ENCODE measurements around the gene NPAS3.

NPAS3 gene

DNA sequence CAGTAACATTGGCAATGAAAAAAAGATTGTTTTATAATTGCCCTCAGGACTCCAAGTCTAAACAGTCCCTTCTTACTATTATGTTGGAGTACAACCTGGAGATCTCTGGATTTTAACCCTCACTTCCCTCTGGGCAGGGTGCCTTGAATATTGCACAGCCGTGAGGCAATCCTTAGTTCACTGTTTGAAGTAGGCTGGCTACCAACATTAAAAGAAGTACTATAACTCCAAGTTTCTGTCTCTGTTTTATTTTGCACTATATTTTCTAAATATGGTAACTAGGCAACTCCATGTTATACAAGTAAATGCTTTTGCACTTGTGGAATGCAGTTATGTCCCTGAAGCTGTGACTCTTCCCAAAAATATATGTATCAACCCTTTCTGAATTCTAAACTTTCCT is 521.5 kb downstream of the NPAS3 start:
- TF ChIP-seq, protein P1, sequence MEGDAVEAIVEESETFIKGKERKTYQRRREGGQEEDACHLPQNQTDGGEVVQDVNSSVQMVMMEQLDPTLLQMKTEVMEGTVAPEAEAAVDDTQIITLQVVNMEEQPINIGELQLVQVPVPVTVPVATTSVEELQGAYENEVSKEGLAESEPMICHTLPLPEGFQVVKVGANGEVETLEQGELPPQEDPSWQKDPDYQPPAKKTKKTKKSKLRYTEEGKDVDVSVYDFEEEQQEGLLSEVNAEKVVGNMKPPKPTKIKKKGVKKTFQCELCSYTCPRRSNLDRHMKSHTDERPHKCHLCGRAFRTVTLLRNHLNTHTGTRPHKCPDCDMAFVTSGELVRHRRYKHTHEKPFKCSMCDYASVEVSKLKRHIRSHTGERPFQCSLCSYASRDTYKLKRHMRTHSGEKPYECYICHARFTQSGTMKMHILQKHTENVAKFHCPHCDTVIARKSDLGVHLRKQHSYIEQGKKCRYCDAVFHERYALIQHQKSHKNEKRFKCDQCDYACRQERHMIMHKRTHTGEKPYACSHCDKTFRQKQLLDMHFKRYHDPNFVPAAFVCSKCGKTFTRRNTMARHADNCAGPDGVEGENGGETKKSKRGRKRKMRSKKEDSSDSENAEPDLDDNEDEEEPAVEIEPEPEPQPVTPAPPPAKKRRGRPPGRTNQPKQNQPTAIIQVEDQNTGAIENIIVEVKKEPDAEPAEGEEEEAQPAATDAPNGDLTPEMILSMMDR (IDR thresholded peaks at IDR 0.05; ENCODE audit: poor library complexity, severe bottlenecking), result no peak

DNA sequence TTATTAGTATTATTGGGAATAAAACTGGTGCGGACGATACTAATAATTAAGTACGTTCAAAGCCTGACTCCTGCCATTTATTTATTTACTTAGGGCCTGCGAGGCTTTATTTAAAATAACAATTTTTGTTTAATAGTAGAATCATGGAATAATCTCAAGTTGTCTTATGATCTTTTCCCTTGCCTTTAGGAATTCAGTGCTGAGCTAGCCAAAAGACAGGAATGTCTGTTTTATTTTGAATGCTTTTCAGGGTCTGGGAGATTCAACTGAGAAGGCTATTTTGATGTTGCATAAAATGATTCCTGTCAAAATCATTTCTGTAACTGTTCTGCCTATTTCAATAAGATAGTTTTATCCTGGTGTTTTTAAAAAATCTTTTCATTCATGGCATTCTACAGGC is 522.4 kb downstream of the NPAS3 start:
- no peak for DNase-seq (ENCODE audit: low spot score)
- Histone ChIP-seq H3K36me3 (ENCODE audit: low read depth) (no peaks in the 10 kb centered on the region), H3K9me3 (ENCODE audit: severe bottlenecking) (no peaks in the 10 kb centered on the region), H3K27me3 (ENCODE audit: insufficient read depth, poor library complexity, severe bottlenecking) (no peaks in the 10 kb centered on the region), H3K27ac (ENCODE audit: poor library complexity, severe bottlenecking) (no peak overlapping the region), H3K4me1 (ENCODE audit: insufficient read depth, poor library complexity, severe bottlenecking) (peaks cover 31% of the 10 kb centered on the region), H3K4me3 (ENCODE audit: severe bottlenecking) (no peak overlapping the region)
- TF ChIP-seq, protein P1 (IDR thresholded peaks at IDR 0.05; ENCODE audit: poor library complexity, severe bottlenecking), result no peak
- no peak for ATAC-seq (ENCODE audit: low read depth)

More for the DNA sequence above, 521.5 kb downstream of the NPAS3 start:
- H3K27ac ChIP-seq (ENCODE audit: poor library complexity, severe bottlenecking), result no peak overlapping the region
- no peaks in the 10 kb centered on the region for H3K9me3 ChIP-seq (ENCODE audit: severe bottlenecking)
- ATAC-seq (ENCODE audit: low read depth), result no peak
- no peaks in the 10 kb centered on the region for H3K27me3 ChIP-seq (ENCODE audit: insufficient read depth, poor library complexity, severe bottlenecking)
- H3K4me1 ChIP-seq (ENCODE audit: insufficient read depth, poor library complexity, severe bottlenecking), result peaks cover 27% of the 10 kb centered on the region
- no peak overlapping the region for H3K4me3 ChIP-seq (ENCODE audit: severe bottlenecking)
- DNase-seq (ENCODE audit: low spot score), result no peak
- H3K36me3 ChIP-seq (ENCODE audit: low read depth), result no peaks in the 10 kb centered on the region

DNA sequence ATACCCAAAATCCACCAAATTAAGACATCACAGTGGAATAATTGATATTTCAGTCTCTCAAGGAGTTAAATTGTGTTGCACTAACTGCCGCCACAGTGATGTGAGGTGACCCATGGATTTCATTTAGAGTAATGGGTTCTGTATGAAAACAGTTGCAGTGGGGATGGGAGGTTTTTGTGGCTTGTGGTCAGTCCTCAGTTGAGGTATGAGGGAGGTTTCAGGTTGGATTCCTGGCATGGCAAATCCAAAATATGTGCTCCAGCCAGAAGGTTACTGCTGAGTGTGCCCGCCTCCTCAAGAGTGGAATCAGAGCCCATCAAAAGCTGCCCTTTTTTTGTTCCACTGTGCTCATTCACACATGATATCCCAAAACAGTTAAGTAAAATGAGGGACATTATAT is 525.1 kb downstream of the NPAS3 start:
- Histone ChIP-seq H3K9me3 (ENCODE audit: severe bottlenecking) (no peaks in the 10 kb centered on the region), H3K27me3 (ENCODE audit: insufficient read depth, poor library complexity, severe bottlenecking) (no peaks in the 10 kb centered on the region), H3K36me3 (ENCODE audit: low read depth) (no peaks in the 10 kb centered on the region), H3K27ac (ENCODE audit: poor library complexity, severe bottlenecking) (no peak overlapping the region), H3K4me1 (ENCODE audit: insufficient read depth, poor library complexity, severe bottlenecking) (peaks cover 20% of the 10 kb centered on the region), H3K4me3 (ENCODE audit: severe bottlenecking) (no peak overlapping the region)
- no peak for ATAC-seq (ENCODE audit: low read depth)
- no peak for DNase-seq (ENCODE audit: low spot score)
- TF ChIP-seq, protein P1 (IDR thresholded peaks at IDR 0.05; ENCODE audit: poor library complexity, severe bottlenecking), result no peak

DNA sequence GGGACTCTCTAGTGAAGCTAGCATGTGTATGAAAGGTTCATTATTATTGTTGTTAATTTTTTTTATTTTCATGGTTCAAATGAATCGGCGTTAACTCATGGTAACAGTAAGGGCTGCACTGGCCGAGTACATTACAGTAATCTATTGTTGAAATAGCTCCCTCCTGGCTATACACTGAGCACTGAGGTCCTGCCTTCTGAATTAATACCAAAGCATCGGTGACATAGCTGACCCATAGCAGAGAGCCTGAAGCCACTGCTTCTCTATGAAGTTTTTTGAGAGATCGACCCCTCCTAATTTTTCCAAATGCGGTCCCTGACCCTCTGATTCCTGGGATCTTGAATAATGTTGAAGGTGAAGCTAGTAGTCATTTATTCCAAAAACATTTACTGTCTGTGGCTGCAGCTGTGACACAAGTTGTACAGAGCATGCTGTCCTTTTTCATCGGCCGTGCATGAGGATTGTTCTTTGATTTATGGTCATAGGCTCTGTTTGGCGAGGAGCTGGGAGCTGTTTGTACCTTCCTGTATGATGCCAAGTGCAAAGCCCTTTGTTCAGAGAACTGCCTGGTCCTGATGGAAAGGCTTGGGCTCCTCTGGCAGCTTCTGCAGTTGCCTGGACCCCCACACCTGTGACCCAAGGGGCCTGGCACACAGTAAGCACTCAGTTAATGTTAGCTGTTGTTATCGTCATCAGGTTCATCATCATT is 525.7 kb downstream of the NPAS3 start:
- ATAC-seq (ENCODE audit: low read depth) (no peak), DNase-seq (ENCODE audit: low spot score) (no peak)
- Histone ChIP-seq H3K4me1 (ENCODE audit: insufficient read depth, poor library complexity, severe bottlenecking) (peaks cover 17% of the 10 kb centered on the region), H3K9me3 (ENCODE audit: severe bottlenecking) (no peaks in the 10 kb centered on the region), H3K27ac (ENCODE audit: poor library complexity, severe bottlenecking) (no peak overlapping the region), H3K27me3 (ENCODE audit: insufficient read depth, poor library complexity, severe bottlenecking) (no peaks in the 10 kb centered on the region), H3K4me3 (ENCODE audit: severe bottlenecking) (no peak overlapping the region), H3K36me3 (ENCODE audit: low read depth) (no peaks in the 10 kb centered on the region)
- TF ChIP-seq, protein P1 (IDR thresholded peaks at IDR 0.05; ENCODE audit: poor library complexity, severe bottlenecking), result no peak
